ENCODE data around the gene ASAP2.

- TF ChIP-seq CTCF (conservative IDR thresholded peaks at IDR 0.05; ENCODE audit: low read length) (no peak), EZH2phosphoT487 (IDR thresholded peaks at IDR 0.05; ENCODE audit: borderline replicate concordance, low read depth, low read length) (no peak)
Measured at GRCh38 chr2:9256570-9257043, 50.0 kb downstream of the ASAP2 start.
